Globus pallidus (tissue), 1 donor: ENCODE results near the gene SRGN.
"Not testable (repeated sequence)": the region's sequence is repeated elsewhere in the genome, so short reads cannot be mapped to it uniquely, and the experiment has no call there.

ENCODE experiments used
- DNase-seq: peaks from one replicate; pipeline ENCODE4 v3.0.0-alpha.2; 2015; ENCODE audit warnings: low spot score

The SRGN gene

GRCh38 chr10:69087590-69088470, at the start of gene SRGN:
TSS of gene SRGN (plus strand) at chr10:69088103. CDS start at chr10:69088158, 55 bp downstream.
- DNase-seq, result peak; percentile 69

- DNase-seq, result not testable (repeated sequence)
Measured at GRCh38 chr10:69040904-69041303, 47.0 kb upstream of the SRGN start.

GRCh38 chr10:69042417-69042816, 45.5 kb upstream of the SRGN start:
- DNase-seq, result no peak

- DNase-seq, result no peak
Measured at GRCh38 chr10:69042838-69043237, 45.1 kb upstream of the SRGN start.

GRCh38 chr10:69043931-69044531, 43.9 kb upstream of the SRGN start:
- DNase-seq, result no peak

- DNase-seq, result no peak
Measured at GRCh38 chr10:69044546-69044945, 43.4 kb upstream of the SRGN start.

GRCh38 chr10:69045441-69046300, 42.2 kb upstream of the SRGN start:
- DNase-seq, result no peak

GRCh38 chr10:69047111-69047832, 40.6 kb upstream of the SRGN start:
- no peak for DNase-seq

GRCh38 chr10:69048103-69048502, 39.8 kb upstream of the SRGN start:
- peak; percentile 60 for DNase-seq

GRCh38 chr10:69049566-69049961, 38.3 kb upstream of the SRGN start:
- no peak for DNase-seq

GRCh38 chr10:69051303-69051702, 36.6 kb upstream of the SRGN start:
- DNase-seq, result no peak

GRCh38 chr10:69051710-69052487, 36.0 kb upstream of the SRGN start:
- DNase-seq, result no peak

GRCh38 chr10:69052736-69053135, 35.2 kb upstream of the SRGN start:
- no peak for DNase-seq

GRCh38 chr10:69055241-69055640, 32.7 kb upstream of the SRGN start:
- no peak for DNase-seq

- no peak for DNase-seq
Measured at GRCh38 chr10:69056129-69056528, 31.8 kb upstream of the SRGN start.

- DNase-seq, result no peak
Measured at GRCh38 chr10:69056536-69057260, 31.2 kb upstream of the SRGN start.

GRCh38 chr10:69057261-69057950, 30.5 kb upstream of the SRGN start:
- no peak for DNase-seq

GRCh38 chr10:69057951-69058297, 30.0 kb upstream of the SRGN start:
- no peak for DNase-seq

- no peak for DNase-seq
Measured at GRCh38 chr10:69060127-69060798, 27.6 kb upstream of the SRGN start.
